ENCODE results near the gene SMOC1. TPM values are rescaled to one million over a fixed set of nuclear protein-coding genes. Genes with fewer than 3 reads are reported as not detected.

SMOC1 gene
- polyA plus RNA-seq, 1 donor = 0.85 TPM

DNA sequence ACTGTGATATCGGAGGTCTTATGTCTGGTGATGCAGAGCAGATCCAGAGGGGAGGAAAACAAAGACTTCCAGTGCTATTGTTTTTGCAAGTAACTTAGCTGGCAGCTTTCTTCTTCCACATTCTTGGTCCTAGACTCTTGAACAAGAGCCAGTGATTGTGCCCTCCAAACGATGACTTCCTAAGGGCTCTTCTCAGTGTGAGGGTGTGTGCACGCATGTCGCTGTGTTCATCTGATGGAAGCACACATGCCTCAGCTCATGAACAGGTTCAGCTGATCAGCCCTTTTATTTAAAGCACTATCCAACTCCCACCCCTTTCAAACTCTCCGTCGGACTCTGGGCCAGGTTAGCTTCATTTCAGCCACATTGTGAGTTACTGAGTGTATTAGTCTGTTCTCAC is 59.5 kb downstream of the SMOC1 start:
- H3K27me3 ChIP-seq (ENCODE audit: control insufficient read depth, insufficient read depth, low read length) = no peaks in the 10 kb centered on the region

DNA sequence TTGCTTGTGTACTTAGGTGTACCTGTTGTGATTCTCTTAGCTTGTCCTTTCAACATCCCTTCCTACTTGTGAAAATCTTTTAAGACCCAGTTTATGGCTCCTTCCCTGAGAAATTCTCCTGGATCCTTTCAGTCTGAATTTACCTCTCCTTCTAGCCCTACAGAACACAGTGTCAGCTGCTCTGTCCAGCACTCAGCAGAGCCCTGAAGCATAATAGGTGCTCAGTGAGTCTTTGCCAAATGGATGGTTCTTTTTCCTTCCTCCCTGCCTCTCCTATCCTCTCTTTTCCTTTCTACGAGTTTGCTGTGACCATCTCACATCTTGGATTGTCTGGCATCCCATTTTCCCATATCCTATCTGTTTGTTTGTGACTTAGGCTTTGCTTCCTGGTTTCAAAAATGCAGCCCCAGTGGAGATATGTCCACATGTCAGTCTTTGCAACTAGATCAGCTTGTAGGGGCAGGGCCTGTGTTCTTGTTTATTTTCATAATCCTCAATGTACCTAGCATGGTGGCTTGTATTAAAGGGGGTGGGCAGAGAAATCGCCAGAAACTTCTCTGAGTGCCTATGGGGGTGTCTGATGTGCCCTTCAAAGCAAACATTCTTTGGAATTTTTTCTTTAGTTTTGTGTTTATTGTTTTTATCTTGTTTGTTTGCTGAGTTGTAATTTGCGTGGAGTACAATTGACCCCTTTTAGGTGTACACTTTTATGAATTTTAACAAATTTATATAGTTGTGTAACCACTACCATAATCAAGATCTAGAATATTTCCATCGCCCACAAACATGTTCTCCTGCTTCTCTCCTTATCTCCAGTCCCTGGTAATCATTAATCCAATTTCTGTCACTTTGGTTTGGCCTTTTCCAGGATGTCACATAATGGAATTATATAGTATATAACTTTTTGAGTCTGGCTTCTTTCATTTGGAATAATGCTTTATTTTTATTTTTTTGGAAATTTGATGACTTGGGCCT is 62.8 kb downstream of the SMOC1 start:
- Histone ChIP-seq H3K9me3 (ENCODE audit: control insufficient read depth, low read depth, low read length) (peaks cover 4% of the 10 kb centered on the region), H3K4me1 (ENCODE audit: control insufficient read depth, insufficient read depth, low read length) (peaks cover 24% of the 10 kb centered on the region), H3K36me3 (ENCODE audit: control insufficient read depth, insufficient read depth, low read length) (no peaks in the 10 kb centered on the region), H3K4me3 (ENCODE audit: low read length) (no peak overlapping the region), H3K27me3 (ENCODE audit: control insufficient read depth, insufficient read depth, low read length) (no peaks in the 10 kb centered on the region), H3K27ac (ENCODE audit: low read length) (no peak overlapping the region)
- peak; percentile 18 to 64 for DNase-seq
- 7% methylated on average over 3 of the region's 4 CpGs for WGBS (ENCODE audit: insufficient coverage, low lambda C conversion rate)

More for the DNA sequence above, 59.5 kb downstream of the SMOC1 start:
- no peak overlapping the region for H3K4me3 ChIP-seq (ENCODE audit: low read length)
- no peak overlapping the region for H3K27ac ChIP-seq (ENCODE audit: low read length)
- no peaks in the 10 kb centered on the region for H3K9me3 ChIP-seq (ENCODE audit: control insufficient read depth, low read depth, low read length)
- DNase-seq = no peak
- peaks cover 22% of the 10 kb centered on the region for H3K4me1 ChIP-seq (ENCODE audit: control insufficient read depth, insufficient read depth, low read length)
- H3K36me3 ChIP-seq (ENCODE audit: control insufficient read depth, insufficient read depth, low read length) = no peaks in the 10 kb centered on the region
- WGBS (ENCODE audit: insufficient coverage, low lambda C conversion rate) = no CpG with 5 or more reads among the region's 6 CpGs

DNA sequence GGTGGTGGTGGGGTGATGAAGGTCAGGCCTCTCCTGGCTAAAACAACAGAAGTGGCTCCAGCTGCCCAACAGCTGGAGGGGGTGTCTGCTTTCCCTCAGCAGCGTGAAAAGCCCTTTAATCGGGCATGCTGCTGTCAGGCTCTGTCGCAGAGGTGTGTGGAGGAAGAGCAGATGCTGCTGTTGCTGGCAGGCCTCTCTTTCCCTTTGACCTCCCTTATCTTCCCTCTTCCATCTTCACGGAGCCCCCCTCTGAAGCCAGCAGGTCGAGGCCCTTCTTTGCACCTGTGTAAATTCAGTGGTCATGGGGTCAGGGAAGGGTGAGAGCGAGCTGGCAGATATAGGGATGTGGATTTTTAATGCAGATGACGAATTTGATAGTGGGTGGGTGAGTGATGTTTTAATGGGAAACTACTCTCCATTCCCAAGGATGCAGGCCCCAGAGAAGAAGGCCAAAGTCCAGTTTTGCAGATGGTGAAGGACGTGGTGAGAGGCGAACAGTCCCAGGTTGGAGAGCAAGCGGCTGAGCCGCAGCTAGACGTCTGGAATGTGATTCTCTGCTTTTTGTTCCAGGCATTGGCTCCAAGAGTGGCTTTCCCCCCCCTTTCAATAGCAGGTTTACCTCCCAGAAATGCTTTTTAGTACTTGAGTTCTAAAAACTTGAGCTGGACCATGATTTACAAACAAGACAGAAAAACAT is 64.0 kb downstream of the SMOC1 start:
- no peak overlapping the region for H3K4me3 ChIP-seq (ENCODE audit: low read length)
- no CpG with 5 or more reads among the region's 12 CpGs for WGBS (ENCODE audit: insufficient coverage, low lambda C conversion rate)
- no peak overlapping the region for H3K27ac ChIP-seq (ENCODE audit: low read length)
- DNase-seq = peak; percentile 36 to 53
- H3K9me3 ChIP-seq (ENCODE audit: control insufficient read depth, low read depth, low read length) = peaks cover 5% of the 10 kb centered on the region
- H3K36me3 ChIP-seq (ENCODE audit: control insufficient read depth, insufficient read depth, low read length) = no peaks in the 10 kb centered on the region
- no peaks in the 10 kb centered on the region for H3K27me3 ChIP-seq (ENCODE audit: control insufficient read depth, insufficient read depth, low read length)
- H3K4me1 ChIP-seq (ENCODE audit: control insufficient read depth, insufficient read depth, low read length) = peaks cover 24% of the 10 kb centered on the region

- Histone ChIP-seq H3K27me3 (ENCODE audit: control insufficient read depth, insufficient read depth, low read length) (no peaks in the 10 kb centered on the region), H3K9me3 (ENCODE audit: control insufficient read depth, low read depth, low read length) (peaks cover 5% of the 10 kb centered on the region), H3K4me3 (ENCODE audit: low read length) (no peak overlapping the region), H3K36me3 (ENCODE audit: control insufficient read depth, insufficient read depth, low read length) (no peaks in the 10 kb centered on the region), H3K27ac (ENCODE audit: low read length) (no peak overlapping the region), H3K4me1 (ENCODE audit: control insufficient read depth, insufficient read depth, low read length) (peaks cover 24% of the 10 kb centered on the region)
- 83% methylated on average over 1 of the region's 1 CpG for WGBS (ENCODE audit: insufficient coverage, low lambda C conversion rate)
- DNase-seq = no peak
Observed at GRCh38 chr14:69945347-69945746, 66.1 kb downstream of the SMOC1 start.

GRCh38 chr14:69945912-69946311 is 66.7 kb downstream of the SMOC1 start:
- no peak overlapping the region for H3K27ac ChIP-seq (ENCODE audit: low read length)
- H3K4me3 ChIP-seq (ENCODE audit: low read length) = no peak overlapping the region
- H3K4me1 ChIP-seq (ENCODE audit: control insufficient read depth, insufficient read depth, low read length) = peaks cover 24% of the 10 kb centered on the region
- no peak for DNase-seq
- no peaks in the 10 kb centered on the region for H3K36me3 ChIP-seq (ENCODE audit: control insufficient read depth, insufficient read depth, low read length)
- no peaks in the 10 kb centered on the region for H3K27me3 ChIP-seq (ENCODE audit: control insufficient read depth, insufficient read depth, low read length)
- H3K9me3 ChIP-seq (ENCODE audit: control insufficient read depth, low read depth, low read length) = peaks cover 5% of the 10 kb centered on the region

DNA sequence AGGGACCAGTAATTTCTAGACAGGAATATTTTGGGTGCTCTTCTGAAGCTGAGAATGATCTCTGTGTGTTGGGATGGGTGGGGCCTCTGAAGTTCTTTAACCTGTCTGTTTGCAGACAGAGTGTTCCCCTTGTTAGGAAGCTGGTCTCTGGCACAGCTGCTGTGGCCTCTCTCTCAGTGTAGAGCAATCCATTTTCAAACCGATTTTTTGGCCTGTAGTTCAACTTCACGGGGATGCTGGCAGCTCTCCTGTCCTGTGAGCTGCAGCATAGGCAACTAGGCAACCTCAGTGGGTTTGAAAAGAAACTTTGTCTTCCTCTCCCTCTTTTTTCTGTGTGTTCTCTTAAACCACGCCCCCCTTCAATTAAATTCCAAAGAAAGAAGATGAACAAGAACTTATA is 69.1 kb downstream of the SMOC1 start:
- Histone ChIP-seq H3K4me3 (ENCODE audit: low read length) (no peak overlapping the region), H3K27me3 (ENCODE audit: control insufficient read depth, insufficient read depth, low read length) (no peaks in the 10 kb centered on the region), H3K27ac (ENCODE audit: low read length) (no peak overlapping the region), H3K9me3 (ENCODE audit: control insufficient read depth, low read depth, low read length) (peaks cover 5% of the 10 kb centered on the region), H3K4me1 (ENCODE audit: control insufficient read depth, insufficient read depth, low read length) (peaks cover 6% of the 10 kb centered on the region), H3K36me3 (ENCODE audit: control insufficient read depth, insufficient read depth, low read length) (no peaks in the 10 kb centered on the region)
- 83% methylated on average over 1 of the region's 3 CpGs for WGBS (ENCODE audit: insufficient coverage, low lambda C conversion rate)
- DNase-seq = no peak

- WGBS (ENCODE audit: insufficient coverage, low lambda C conversion rate) = 100% methylated on average over 1 of the region's 3 CpGs
- Histone ChIP-seq H3K36me3 (ENCODE audit: control insufficient read depth, insufficient read depth, low read length) (no peaks in the 10 kb centered on the region), H3K9me3 (ENCODE audit: control insufficient read depth, low read depth, low read length) (peaks cover 5% of the 10 kb centered on the region), H3K27me3 (ENCODE audit: control insufficient read depth, insufficient read depth, low read length) (no peaks in the 10 kb centered on the region), H3K4me3 (ENCODE audit: low read length) (no peak overlapping the region), H3K4me1 (ENCODE audit: control insufficient read depth, insufficient read depth, low read length) (no peaks in the 10 kb centered on the region), H3K27ac (ENCODE audit: low read length) (no peak overlapping the region)
- DNase-seq = no peak
Observed at GRCh38 chr14:69951263-69951662, 72.0 kb downstream of the SMOC1 start.

- no CpG with 5 or more reads among the region's 9 CpGs for WGBS (ENCODE audit: insufficient coverage, low lambda C conversion rate)
- DNase-seq = no peak
Observed at GRCh38 chr14:69951935-69952334, 72.7 kb downstream of the SMOC1 start.

DNA sequence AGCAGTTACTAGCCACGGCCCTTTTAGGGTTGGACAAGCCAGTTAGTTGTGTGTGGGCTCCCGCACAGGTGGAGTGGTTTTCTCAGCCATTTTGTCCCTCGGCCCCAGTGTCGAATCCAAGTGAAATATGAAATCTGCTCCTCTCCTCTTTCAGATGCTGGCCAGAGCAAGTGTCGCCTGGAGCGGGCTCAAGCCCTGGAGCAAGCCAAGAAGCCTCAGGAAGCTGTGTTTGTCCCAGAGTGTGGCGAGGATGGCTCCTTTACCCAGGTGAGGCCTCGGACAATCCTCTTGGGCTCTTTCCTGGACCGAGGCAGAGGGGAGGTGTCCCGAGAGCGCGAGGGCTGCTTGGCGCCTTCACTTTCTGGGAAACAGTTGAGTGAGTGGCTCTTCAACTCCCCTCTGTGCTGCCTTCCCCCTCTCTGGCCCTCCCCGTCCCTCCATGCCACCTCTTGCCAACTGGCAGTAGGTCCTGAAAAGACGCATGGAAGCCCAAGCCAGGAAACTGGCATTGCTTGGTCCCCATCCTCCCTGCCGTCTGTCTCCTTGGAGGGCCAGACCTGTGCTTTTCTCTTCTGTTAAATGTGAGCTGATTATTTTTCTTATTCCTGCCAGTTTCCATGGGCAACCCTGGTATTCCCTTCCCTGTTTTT is 74.2 kb downstream of the SMOC1 start:
- no peaks in the 10 kb centered on the region for H3K9me3 ChIP-seq (ENCODE audit: control insufficient read depth, low read depth, low read length)
- no peaks in the 10 kb centered on the region for H3K27me3 ChIP-seq (ENCODE audit: control insufficient read depth, insufficient read depth, low read length)
- no peak for DNase-seq
- 75% methylated on average over 1 of the region's 16 CpGs for WGBS (ENCODE audit: insufficient coverage, low lambda C conversion rate)
- no peak overlapping the region for H3K4me3 ChIP-seq (ENCODE audit: low read length)
- no peaks in the 10 kb centered on the region for H3K36me3 ChIP-seq (ENCODE audit: control insufficient read depth, insufficient read depth, low read length)
- no peaks in the 10 kb centered on the region for H3K4me1 ChIP-seq (ENCODE audit: control insufficient read depth, insufficient read depth, low read length)
- no peak overlapping the region for H3K27ac ChIP-seq (ENCODE audit: low read length)

More at GRCh38 chr14:69951935-69952334, 72.7 kb downstream of the SMOC1 start:
- Histone ChIP-seq H3K27me3 (ENCODE audit: control insufficient read depth, insufficient read depth, low read length) (no peaks in the 10 kb centered on the region), H3K36me3 (ENCODE audit: control insufficient read depth, insufficient read depth, low read length) (no peaks in the 10 kb centered on the region), H3K4me1 (ENCODE audit: control insufficient read depth, insufficient read depth, low read length) (no peaks in the 10 kb centered on the region), H3K27ac (ENCODE audit: low read length) (no peak overlapping the region), H3K4me3 (ENCODE audit: low read length) (no peak overlapping the region), H3K9me3 (ENCODE audit: control insufficient read depth, low read depth, low read length) (peaks cover 2% of the 10 kb centered on the region)

Measured in large intestine (tissue), 3 donors.